ENCODE data around the gene SURF6.
"Not testable (repeated sequence)": the region's sequence is repeated elsewhere in the genome, so short reads cannot be mapped to it uniquely, and the experiment has no call there.

Gene SURF6

DNA sequence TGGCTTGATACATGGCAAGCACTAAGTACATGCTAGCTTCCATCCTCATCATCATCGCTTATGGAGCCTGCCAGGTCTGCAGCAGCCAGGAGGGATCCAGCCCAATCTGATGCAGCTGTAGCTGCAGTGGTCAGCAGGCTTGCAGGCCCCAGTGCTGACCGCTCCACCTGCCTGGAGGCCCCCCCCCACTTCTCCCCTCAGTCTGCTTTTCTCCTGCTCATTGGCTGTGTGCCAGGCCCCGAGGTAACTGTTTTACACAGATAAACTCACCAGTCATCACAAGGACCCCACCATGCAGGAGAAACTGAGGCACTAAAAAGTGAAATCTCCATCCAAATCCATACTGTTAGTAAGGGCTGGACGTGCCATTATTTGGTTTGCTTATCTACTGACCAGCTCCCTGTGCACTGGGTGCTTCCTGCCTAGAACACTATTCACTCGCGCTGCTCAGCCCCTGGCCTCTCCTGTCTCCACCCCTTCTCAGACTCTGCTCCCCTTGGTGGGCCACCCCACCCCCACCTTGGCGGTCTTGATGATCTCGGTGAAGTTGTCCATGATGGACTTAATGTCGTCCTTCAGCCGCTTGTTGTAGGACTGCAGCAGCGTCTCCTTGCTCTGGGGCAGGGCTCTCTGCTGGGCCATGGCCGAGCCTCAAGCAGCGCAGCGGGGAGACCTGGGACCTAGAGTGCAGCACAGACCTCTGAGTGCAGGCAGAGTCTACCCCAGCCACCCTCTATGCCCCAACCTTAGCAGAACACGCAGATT lies 10.2 kb upstream of the SURF6 start:
- FAIRE-seq = no peak

DNA sequence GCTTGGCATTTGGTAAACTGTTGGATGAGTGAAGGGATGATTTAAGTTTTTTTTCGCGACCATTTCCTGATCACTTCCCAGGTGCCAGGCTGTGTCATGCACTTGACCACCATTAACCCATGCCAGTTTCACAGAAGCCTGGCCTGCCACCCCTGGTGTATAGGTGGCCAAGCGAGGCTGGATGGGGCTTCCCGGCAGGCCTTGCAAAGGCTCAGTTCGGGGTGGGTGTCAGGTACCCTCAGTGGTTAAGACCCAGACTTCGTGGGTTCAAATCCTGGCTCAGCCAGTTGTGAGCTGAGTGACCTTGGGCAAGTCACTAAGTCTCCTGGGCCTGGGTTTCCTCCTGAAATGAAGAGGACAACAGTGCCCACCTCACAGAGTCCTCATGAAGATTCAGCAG lies 9.6 kb upstream of the SURF6 start:
- no peak for FAIRE-seq

DNA sequence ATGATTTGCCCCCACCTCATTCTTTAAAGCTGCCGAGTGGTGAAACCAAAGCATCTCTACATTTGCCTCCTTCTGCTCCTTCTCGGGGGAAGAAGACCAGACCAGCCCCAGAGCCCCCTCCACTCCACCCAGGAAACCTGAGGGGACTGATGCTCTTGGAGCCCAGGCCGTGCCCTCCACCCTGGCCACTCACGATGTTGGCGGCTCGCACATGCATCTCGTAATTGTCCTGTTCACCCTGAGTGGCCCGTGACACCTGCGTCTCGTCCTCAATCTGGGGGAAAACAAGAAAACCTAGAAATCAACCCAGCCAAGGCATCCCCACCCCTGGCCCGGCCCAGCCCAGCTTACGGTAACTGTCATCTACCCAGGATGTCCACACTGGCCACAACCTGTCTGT lies 9.0 kb upstream of the SURF6 start:
- FAIRE-seq = no peak

DNA sequence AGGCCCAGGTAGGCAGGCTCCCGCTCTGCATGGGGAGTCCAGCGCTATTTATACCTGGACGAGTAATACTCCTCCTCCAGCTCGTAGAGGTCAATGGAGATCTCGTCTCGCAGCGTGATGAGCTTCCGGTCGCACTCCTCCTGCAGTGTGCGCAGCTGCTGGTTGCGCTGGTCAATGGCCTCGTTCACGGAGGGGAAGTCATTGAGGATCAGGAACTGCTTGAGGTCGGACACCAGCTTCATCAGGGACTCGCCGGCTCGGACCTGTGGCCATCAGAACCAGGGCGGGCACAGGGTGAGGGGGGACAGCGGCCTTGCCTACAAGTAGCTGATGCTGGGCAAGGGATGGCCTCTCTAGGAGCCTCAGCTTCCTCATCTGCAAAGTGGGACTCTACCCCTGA lies 8.1 kb upstream of the SURF6 start:
- FAIRE-seq = no peak

DNA sequence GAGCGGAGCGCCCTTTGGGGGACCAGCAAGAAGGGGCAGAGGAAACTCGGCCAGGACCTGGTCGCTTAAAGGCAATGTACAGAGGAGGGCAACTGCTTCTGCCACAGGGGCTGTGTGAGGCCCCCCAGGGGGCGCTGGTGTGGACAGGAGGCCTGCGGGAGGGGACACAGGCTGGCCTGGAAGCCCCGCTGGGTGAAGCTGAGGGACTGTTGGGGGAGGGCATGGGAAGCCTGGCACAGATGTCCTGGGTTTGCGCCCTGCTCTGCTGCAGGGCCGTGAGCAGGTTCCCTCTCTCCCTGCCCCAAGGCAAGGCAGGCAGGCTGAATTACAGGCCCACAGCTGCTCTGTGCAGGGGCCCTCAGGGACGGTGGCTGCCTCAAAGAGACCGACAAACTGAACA lies 6.6 kb upstream of the SURF6 start:
- FAIRE-seq = no peak

DNA sequence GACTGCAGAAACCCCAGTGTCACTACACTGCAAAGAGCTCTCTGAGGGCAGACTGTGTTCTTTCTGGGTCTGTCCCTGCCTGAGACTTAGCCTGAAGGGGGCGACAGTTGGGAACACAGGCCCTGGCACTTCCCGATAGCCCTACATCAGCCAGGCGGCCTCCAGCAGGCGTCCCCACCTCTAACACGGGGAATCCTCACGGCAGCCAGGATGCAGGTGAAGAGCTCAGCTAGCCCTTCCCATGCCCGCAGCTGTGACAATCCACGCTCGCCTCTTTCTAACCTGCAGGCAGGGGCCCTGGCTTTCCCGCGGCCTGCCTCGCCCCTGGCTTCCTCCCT lies 6.0 kb upstream of the SURF6 start:
- FAIRE-seq = no peak

DNA sequence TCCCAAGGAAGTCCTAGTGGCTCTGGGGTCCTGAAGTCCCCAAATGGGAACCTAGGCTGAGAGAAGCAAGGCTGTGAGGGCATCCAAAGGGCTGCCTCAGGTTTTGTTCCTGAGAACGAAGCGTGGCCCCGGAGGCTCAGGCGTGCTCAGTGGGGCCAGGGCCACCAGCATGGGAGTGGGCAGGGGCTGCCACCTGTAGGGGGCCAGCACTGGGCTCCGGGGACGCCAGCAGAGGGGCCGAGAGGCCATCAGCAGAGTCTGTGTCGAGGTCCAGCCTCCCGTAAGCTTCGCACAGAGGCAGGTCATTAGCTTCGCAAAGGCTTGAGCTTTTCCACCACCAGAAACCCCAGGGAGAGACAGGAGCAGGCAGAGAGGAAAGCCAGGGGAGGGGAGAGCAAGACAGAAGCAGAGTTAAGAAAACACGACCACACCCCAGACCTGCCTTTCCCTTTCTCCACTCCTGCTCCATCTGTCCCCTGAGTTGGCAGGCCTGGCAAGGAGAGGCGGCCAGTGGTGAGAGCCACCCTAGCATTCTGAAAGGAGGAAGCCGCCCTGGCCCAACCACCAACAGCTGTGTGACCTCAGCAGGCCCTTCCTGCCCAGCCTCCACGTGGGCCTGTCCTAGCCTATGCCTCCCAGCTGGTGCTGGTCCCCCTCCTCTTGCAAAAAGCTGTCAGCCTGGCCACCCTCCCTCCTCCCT lies 5.5 kb upstream of the SURF6 start:
- FAIRE-seq = no peak

DNA sequence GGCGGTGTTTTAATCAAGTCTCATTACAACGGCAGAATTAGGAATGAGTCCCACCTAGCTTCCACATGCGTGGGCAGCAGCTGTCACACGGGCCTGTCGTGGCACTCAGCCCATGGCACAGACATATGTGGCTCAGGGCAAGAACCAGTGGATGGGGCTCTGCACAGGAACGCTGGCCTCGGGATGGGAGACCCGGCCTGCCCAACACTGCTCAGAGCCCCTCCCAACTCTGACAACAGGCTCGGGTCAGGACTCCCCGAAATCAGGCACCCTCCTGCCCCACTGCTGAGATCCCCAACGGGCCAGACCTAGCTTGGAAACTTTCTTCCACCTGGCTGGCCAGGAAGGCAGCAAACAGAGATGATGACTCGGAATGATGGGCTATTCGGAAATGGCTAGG lies 4.9 kb upstream of the SURF6 start:
- no peak for FAIRE-seq

DNA sequence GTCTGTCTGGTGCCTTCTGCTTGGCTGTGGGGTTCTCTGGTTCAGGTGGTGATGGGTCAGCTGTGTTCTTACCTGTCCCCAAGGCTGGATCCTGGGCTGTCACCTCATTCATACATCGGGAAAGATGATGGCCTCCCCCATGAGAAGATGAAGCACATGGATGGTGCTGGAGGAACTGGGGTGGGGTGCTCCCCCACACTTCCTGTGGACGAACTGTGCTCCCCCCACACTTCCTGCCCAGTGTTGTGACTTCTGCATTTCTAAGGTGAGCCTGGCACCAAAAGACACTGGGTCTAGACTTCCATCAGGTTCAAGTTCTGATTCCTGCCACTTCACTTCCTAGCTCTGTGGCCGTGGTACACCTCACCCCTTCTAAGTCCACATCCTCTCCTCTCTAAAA lies 4.3 kb upstream of the SURF6 start:
- no peak for FAIRE-seq

DNA sequence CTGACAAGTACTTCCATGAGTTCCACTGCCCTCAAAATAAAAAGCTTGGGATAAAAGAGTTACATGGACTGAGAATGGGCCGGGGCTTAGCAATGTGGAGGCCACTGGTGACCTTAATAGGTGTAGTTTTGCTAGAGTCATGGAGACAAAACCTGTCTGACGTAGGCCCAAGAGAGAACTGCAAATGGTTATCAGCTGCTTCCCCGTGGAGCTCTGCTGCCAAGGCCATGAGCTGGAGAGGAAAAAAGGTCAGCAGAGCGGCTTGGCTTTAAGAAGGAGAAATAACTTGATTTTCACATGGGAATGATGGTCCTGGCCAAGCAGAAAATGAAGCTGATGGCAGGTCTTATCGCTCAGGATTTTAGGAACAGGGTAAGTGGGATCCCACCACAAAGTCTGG lies 3.7 kb upstream of the SURF6 start:
- no peak for FAIRE-seq

DNA sequence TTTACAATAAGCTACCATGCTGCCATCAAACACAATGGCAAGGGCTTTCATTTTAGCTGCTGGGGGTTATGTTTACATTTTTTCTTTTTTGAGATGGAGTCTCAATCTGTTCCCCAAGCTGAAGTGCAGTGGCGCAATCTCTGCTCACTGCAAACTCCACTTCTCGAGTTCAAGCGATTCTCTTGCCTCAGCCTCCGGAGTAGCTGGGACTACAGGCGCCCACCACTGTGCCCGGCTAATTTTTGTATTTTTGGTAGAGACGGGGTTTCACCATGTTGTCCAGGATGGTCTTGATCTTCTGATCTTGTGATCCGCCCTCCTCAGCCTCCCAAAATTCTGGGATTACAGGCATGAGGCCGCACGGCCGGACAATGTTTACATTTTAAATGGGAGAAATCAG lies 1.1 kb downstream of the SURF6 start:
- not testable (repeated sequence) for FAIRE-seq

DNA sequence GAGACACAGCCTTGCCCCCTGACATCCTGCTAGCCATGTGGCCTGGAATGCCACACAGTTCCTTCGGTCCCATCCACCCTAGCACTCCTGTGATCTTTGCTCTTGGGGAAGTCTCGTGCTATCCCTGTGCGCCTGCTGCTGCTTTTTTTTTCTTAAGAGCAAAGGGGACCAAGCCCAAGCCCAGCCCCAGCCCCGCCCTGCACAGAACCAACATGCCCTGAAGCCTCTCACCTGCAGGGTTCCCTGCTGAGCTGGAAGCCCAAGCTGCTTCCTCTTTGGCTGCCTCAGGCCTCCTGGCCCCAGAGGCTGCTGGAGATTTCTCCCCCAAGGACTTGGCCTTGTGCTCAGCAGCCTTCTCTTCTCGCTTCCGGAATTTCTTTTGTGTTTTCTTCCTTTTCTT lies 1.8 kb downstream of the SURF6 start:
- FAIRE-seq = no peak

DNA sequence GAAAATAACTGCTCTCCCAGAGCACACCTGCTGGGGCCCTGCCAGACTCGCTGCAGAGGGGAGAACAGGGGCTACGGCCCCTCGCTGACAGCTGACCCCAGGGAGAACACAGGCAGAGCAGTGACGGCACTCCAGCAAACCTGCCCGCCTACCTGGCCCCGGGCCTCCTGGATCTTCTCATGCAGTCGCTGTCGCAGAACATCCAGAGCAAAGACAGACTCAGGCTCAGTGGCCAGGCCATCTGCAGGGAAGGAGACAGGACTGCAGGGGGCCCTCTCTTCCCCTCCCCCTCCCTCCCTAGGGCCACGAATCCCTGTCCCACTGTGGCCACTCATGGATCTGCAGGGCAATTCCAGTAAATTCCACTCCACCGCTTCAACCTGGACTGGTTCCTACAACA lies 2.4 kb downstream of the SURF6 start:
- no peak for FAIRE-seq

DNA sequence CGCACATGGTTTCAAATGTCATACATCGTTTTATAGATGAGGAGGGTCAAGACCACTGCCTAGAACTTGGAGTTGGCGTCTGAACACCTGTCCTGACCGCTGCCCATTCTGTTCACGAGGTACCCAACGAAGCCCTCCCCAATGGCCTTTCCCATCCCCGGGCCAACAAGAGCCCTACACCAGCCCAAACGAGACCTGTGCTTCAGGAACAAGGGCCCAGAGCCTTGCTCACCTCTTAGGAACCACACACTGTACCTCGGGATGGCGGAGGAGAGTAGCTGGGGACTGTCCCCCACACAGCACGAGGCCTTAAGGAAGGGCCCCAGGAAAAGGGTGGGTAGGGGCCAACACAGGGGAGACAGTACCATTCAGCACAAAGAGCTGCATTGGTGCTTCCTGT lies 3.0 kb downstream of the SURF6 start:
- no peak for FAIRE-seq

DNA sequence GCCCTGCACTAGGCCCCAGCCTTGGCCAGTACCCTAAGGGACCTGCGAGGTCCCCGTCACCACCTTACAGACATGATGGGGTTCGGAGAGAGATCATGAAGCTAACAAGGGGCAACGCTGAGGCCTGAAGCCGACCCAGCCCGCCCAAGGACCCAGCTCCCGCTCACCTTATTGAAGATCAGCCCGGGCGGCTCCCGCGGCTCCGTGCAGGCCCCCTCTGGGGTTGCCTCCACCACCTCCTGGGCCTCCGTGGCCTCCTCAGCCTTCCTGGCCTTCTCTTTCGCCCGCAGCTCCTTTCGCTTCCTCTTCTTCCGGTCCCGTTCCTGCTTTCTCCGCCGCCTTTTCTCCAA lies 3.6 kb downstream of the SURF6 start:
- FAIRE-seq = no peak

DNA sequence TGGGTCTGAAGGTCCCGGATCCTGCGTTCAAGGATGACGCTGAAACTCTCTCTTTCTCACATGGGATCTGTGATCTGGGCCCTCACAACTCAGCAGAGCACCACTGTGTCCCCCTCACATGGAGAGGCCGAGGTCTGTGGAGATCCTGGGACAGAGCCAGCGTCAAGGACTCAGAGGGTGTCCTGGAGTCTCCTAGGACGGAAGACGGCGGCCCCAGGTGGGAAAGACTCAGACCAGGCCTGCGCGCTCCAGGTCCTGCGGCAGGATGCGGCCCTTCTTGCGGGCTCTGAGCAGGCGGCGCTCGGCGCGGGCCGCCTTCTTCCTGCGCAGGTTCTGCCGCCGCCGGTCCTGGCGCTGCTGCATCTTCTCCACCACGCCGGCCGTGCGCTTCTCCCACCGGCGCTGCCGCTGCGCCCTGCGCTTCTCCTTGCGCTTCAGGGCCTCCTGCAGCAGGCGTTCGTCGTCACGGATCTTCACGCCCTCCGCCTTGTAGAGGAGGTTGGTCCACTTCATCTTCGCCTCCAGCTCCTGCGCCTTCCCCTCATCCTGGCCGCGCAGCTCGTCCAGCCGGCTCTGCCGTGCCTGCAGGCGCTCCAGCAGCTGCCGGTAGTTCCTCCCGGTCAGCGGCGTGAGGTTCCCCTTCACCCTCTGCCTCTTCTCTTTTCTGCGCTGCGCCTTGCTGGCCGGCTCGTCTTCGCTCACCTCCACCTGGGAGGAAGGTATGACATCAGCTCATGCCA lies 4.2 kb downstream of the SURF6 start:
- FAIRE-seq = no peak

DNA sequence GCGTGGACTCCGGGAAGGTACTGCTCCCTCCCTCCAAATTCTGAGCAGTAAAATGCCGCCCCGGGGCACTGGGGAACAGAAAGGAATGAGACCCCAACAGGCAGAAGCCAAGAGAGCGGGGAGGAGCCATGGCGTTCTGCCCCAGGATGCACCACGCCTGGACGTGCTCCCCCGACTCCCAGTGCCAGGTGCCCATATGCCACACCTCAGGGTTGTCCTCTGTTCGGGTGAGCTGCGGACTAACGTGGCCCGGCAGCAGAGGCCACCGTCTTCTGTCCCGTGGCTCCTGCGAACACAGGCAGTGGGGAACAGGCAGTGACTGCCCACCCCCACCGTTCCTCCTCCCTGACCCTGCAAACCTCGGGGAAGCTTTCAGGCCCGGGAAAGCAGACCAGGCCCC lies 4.8 kb downstream of the SURF6 start:
- FAIRE-seq = no peak

DNA sequence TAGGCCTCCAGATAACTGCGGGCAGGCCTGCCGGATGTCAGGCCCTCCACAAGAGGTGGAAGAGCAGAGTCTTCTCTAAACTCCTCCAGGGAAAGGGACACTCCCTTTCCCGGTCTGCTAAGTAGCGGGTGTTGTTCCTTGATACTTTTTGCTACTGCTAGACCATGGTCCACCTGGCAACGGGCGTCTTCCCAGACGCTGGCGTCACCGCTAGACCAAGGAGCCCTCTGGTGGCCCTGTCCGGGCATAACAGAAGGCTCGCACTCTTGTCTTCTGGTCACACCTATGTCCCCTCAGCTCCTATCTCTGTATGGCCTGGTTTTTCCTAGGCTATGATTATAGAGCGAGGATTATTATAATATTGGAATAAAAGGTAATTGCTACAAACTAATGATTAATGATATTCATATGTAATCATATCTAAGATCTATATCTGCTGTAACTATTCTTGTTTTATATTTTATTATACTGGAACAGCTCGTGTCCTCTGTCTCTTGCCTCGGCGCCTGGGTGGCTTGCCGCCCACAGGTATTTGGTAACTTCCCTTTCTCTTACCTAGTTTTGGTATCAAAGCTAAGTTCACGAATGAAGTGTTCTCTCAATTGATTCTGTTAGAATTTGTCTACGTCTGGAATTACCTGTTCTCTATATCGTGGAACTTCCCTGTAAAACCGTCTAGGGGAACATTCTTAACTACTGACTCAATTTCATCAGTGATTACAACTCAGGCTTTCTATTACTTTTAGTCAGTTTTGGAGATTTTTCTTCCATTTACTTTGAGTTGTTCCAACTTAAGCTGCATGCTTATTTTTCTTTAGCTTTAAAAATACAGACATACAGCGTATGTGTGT lies 6.5 kb downstream of the SURF6 start:
- FAIRE-seq = peak; percentile 91

DNA sequence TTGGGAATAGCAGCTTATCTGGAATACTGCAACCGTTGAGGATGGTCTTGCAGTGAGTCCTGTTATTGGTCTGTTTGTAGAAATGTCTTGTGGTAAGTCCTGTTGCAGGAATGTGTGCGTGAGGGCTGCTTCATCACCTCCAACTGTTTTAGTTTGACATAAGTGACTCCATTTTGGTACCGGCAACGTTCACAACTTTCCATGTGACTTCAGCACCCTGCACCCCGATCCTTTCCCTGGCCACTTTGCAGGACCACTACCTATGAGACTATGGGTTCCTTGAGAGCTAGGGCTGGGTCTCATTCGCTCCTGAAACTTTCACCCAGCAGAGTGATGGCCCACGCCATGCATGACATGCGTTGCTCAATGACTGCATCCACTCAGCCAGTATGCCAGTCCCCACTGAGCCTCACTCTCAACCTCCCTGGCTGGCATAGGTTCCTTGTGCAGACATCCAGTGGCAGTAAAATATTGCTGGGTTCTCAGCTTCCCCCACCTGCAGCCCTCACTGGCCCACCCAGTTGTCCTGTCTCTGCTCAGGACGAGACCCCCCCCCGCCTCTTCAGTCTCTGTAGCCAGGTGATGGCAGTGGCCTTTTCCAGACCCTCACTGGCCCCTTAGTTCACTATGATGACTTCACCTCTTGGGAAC lies 8.0 kb downstream of the SURF6 start:
- FAIRE-seq = no peak

DNA sequence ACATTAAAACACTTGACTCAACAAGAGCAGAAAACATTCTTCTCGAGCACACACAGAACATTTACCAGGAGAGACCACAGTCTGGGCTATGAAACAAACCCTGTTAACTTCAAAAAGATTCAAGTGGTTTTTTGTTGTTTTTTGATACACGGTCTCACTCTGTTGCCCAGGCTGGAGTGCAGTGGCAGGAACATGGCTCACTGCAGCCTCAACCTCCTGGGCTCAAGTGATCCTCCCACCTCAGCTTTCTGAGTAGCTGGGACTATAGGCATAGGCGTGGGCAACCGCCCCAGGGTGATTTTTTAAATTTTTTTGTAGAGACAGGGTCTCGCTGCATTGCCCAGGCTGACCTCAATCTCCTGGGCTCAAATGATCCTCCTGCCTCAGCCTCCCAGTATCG lies 9.0 kb downstream of the SURF6 start:
- not testable (repeated sequence) for FAIRE-seq

DNA sequence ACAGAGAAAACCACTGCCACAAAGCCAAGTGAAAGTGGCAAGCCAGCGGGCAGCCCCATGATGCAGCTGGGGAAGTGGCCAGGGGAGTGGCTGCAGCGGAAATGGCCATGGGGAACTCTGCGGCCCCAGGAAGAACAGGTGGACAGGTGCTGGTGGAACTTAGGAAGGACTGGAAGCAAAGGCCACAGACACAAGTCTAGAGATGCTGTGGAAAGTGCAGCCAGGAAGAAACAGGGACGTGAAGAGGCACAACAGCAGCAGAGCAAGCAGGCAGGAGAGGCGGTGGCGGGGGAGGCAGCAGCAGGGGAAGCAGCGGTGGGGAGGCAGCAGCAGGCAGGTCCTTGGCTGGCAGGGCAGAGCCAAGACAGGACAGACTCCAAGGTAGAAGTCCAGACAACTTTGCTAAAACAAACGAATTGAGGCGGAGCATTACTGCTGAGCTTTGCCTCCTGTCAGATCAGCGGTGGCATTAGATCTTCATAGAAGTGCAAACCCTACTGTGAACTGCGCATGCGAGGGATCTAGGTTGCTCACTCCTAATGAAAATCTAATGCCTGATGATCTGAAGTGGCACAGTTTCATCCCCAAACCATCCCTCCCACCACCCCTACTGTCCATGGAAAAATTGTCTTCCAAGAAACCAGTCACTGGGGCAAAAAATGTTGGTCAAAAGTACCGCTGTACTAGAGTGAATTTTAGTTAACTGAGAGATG lies 11.8 kb downstream of the SURF6 start:
- FAIRE-seq = no peak

DNA sequence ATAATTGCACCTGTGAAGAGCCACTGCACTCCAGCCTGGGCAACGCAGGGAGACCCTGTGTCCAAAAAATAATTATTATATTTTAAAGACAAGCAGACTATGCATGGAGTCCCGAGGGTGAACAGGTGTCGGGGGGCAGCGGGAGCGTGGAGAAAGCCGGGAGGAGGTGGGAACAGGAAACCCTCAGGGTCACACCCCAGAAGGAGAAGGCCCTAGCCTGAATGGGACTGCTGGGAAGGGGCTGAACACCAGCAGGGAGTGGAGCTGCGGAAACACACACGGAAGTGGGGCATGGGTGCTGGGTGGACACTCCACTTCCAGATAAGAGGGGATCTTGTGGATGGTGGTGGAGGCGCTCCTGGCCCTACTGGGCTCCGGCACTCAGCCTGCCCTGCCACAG lies 12.8 kb downstream of the SURF6 start:
- no peak for FAIRE-seq
